K562 (cell line): ENCODE data around the gene ST6GALNAC2. TPM values are rescaled to one million over a fixed set of nuclear protein-coding genes. Genes with fewer than 3 reads are reported as not detected.

Source experiments
- ATAC-seq: fragments of 200-7000 bp; cut with Tn5 transposase; 3 replicates; pipeline ENCODE4 v1.9.1; 2020; ENCODE audit warnings: moderate library complexity
- BruUV-seq: library from RNA; stranded (reverse); fragments of 400-500 nt; replicated peaks from 2 replicates; lab custom pipeline; 2021; lab: Mats Ljungman, UMichigan
- CTCF ChIA-PET: fragments of 300-600 bp; formaldehyde crosslinking; extraction: SDS; loops from one replicate; lab custom pipeline; 2021; ENCODE audit warnings: low intra/inter-chr PET ratio; lab: Yijun Ruan, JAX
- POLR2A ChIA-PET: fragments of 300-600, 350-650 bp; sonication (Branson Sonifier 250); formaldehyde crosslinking; extraction: SDS; loops from one replicate; lab custom pipeline; 2021; ENCODE audit warnings: antibody characterized with exemption, inconsistent platforms; lab: Yijun Ruan, JAX
- DNase-seq, 4 experiments: peaks; one replicate each; pipeline versions ENCODE4 v3.0.0 to v3.0.0-alpha.2; 2011 to 2018; ENCODE audit warnings: low spot score in 3 of 4, mixed read lengths in 3 of 4; ENCODE audit errors: extremely low read depth in 1 of 4
- FAIRE-seq: peaks from 2 replicates; lab custom pipeline; 2011; peaks lifted over from hg19 to GRCh38; lab: Jason Lieb, UNC
- H2AFZ ChIP-seq: 2 replicates; pipeline ENCODE4 v1.6.0; 2011; ENCODE audit warnings: low read depth, low read length, control low read depth, inconsistent platforms
- H3K27ac ChIP-seq: fragments of 200-600 bp; 3 replicates; pipeline ENCODE4 v1.8.0; 2011; ENCODE audit warnings: low read depth, mild to moderate bottlenecking, control low read depth, inconsistent platforms, low read length, moderate library complexity, mixed read lengths; ENCODE audit errors: extremely low read depth
- H3K27me3 ChIP-seq, 2 experiments: fragments of 300-600 bp in 1 of 2; 2 replicates in 1 of 2; 3 replicates in 1 of 2; pipeline versions ENCODE4 v1.6.0 to v1.8.0; 2011; ENCODE audit warnings: inconsistent platforms in 2 of 2, low read length in 2 of 2, mild to moderate bottlenecking in 1 of 2, mixed read lengths in 1 of 2, moderate library complexity in 1 of 2; ENCODE audit not compliant: control insufficient read depth in 2 of 2, insufficient read depth in 2 of 2
- H3K36me3 ChIP-seq: fragments of 300-600 bp; 3 replicates; pipeline ENCODE4 v1.8.0; 2011; ENCODE audit warnings: mild to moderate bottlenecking, low read length, inconsistent platforms; ENCODE audit not compliant: control insufficient read depth, insufficient read depth
- H3K4me1 ChIP-seq, 2 experiments: fragments of 200-600 bp in 1 of 2; replicated peaks in 1 of 2; 2 replicates in 1 of 2; 3 replicates in 1 of 2; pipeline versions ENCODE4 v1.5.1 to v1.8.0; 2011; ENCODE audit warnings: inconsistent platforms in 2 of 2, low read length in 2 of 2, mild to moderate bottlenecking in 1 of 2, mixed read lengths in 1 of 2, moderate library complexity in 1 of 2; ENCODE audit not compliant: control insufficient read depth in 2 of 2, insufficient read depth in 2 of 2
- H3K4me2 ChIP-seq: 2 replicates; pipeline ENCODE4 v1.6.1; 2011; ENCODE audit warnings: low read length, control low read depth, inconsistent platforms, mixed read lengths; ENCODE audit not compliant: insufficient read depth
- H3K4me3 ChIP-seq: fragments of 200-600 bp; sonication (generic), shearing (Covaris generic); 2 replicates; pipeline ENCODE4 v1.5.1; 2016; ENCODE audit warnings: control low read depth, inconsistent platforms
- H3K79me2 ChIP-seq: fragments of 200-600 bp; 3 replicates; pipeline ENCODE4 v1.8.0; 2011; ENCODE audit warnings: low read length, inconsistent platforms; ENCODE audit not compliant: control insufficient read depth, insufficient read depth
- H3K9ac ChIP-seq, 2 experiments: 2 replicates each; pipeline versions ENCODE4 v1.6.0 to v1.6.1; 2011; ENCODE audit warnings: low read depth in 2 of 2, low read length in 2 of 2, control low read depth in 1 of 2, inconsistent platforms in 1 of 2, mild to moderate bottlenecking in 1 of 2, mixed read lengths in 1 of 2; ENCODE audit not compliant: insufficient read depth in 1 of 2
- H3K9me1 ChIP-seq: one replicate; pipeline ENCODE4 v1.6.0; 2011; ENCODE audit warnings: inconsistent platforms, mild to moderate bottlenecking, low read length, moderate library complexity; ENCODE audit not compliant: control insufficient read depth, insufficient read depth
- H3K9me3 ChIP-seq: replicated peaks from 2 replicates; pipeline ENCODE4 v1.5.1; 2011; ENCODE audit warnings: low read depth, low read length, inconsistent platforms; ENCODE audit not compliant: control insufficient read depth, insufficient read depth
- H4K20me1 ChIP-seq: replicated peaks from 2 replicates; pipeline ENCODE4 v1.6.1; 2011; ENCODE audit warnings: low read length, inconsistent platforms, mixed read lengths; ENCODE audit not compliant: control insufficient read depth, insufficient read depth
- BACH1 ChIP-seq: fragments of 200-800 bp; sonication (Bioruptor generic); IDR thresholded peaks from 2 replicates; pipeline ENCODE4 v1.6.1; 2016; ENCODE audit warnings: missing genetic modification characterization, missing compliant biosample characterization
- CHD2 ChIP-seq: IDR thresholded peaks from 2 replicates; pipeline ENCODE4 v1.6.1; 2011; ENCODE audit warnings: low read depth, low read length
- CLOCK ChIP-seq: fragments of 250-450 bp; sonication (Bioruptor Pico); IDR thresholded peaks from 2 replicates; pipeline ENCODE4 v1.4.0; 2020; ENCODE audit warnings: mild to moderate bottlenecking, moderate library complexity, borderline replicate concordance
- EWSR1 ChIP-seq: fragments of 450-650 bp; IDR thresholded peaks from 2 replicates; pipeline ENCODE4 v1.6.1; 2018; ENCODE audit warnings: borderline replicate concordance, mild to moderate bottlenecking, low read depth, moderate library complexity; ENCODE audit not compliant: partially characterized antibody
- IFI16 ChIP-seq: fragments of 250-450 bp; sonication (Bioruptor Pico); IDR thresholded peaks from 2 replicates; pipeline ENCODE4 v2.1.2; 2022; ENCODE audit warnings: mild to moderate bottlenecking, inconsistent platforms
- NR1H2 ChIP-seq: sonication (generic); formaldehyde crosslinking; IDR thresholded peaks from 2 replicates; pipeline ENCODE4 v1.4.0; 2020; ENCODE audit warnings: mild to moderate bottlenecking, missing genetic modification reagents
- RBM15 ChIP-seq: fragments of 200-400 bp; formaldehyde crosslinking; IDR thresholded peaks from 2 replicates; pipeline ENCODE4 v1.6.1; 2018; ENCODE audit warnings: mild to moderate bottlenecking, low read length, moderate library complexity; ENCODE audit not compliant: insufficient read depth
- THRAP3 ChIP-seq: fragments of 450-650 bp; IDR thresholded peaks from 2 replicates; pipeline ENCODE4 v1.6.1; 2016; ENCODE audit warnings: mild to moderate bottlenecking, inconsistent platforms, borderline replicate concordance
- XRCC5 ChIP-seq: fragments of 200-400 bp; formaldehyde crosslinking; IDR thresholded peaks from 2 replicates; pipeline ENCODE4 v1.6.1; 2017; ENCODE audit warnings: low read depth, mild to moderate bottlenecking, low read length
- WGBS: fragments of 100-300 bp; shearing (Covaris generic); methylation state at CpG from one replicate; pipeline ENCODE4 v1.1.6; 2016; ENCODE audit warnings: low coverage, mixed read lengths; ENCODE audit not compliant: insufficient coverage; ENCODE audit errors: missing lambda C conversion rate; 5-methylcytosine and 5-hydroxymethylcytosine counted together
- in situ Hi-C: fragments of 300-500 bp; cut with MboI; formaldehyde crosslinking; loops from 4 replicates; pipeline ENCODE4 v1.15.0; 2018; ENCODE audit warnings: inconsistent platforms, mixed read lengths
- intact Hi-C: fragments of 100-400 bp; cut with micrococcal nuclease; formaldehyde crosslinking; loops from 2 replicates; pipeline ENCODE4 v1.14.2; 2022
- polyA plus RNA-seq, 8 experiments: library from polyadenylated mRNA; depleted of rRNA in 4 of 8; stranded (reverse) in 5 of 8; unstranded in 3 of 8; fragments of >200 nt; fragmentation: Nextera tagmentation in 2 of 8; fragmentation: Illumina TruSeq in 1 of 8; extraction: Ambion mirVana in 2 of 8; extraction: Trizol in 1 of 8; gene quantifications; 2 replicates each; pipeline versions ENCODE4 v1.2.1 to v1.2.3, GENCODE V29; 2011 to 2014; ENCODE audit warnings: inconsistent platforms in 1 of 8, missing spikeins in 1 of 8
- total RNA-seq, 7 experiments: library from RNA; depleted of rRNA in 6 of 7; stranded (reverse); fragments of >200 nt in 6 of 7; fragmentation: Illumina TruSeq in 2 of 7; extraction: Trizol in 2 of 7; gene quantifications; 2 replicates each; pipeline versions ENCODE4 v1.2.1 to v1.2.3, GENCODE V29; 2011 to 2021; ENCODE audit warnings: low replicate concordance in 1 of 7

Gene ST6GALNAC2
- total and polyA plus RNA-seq, 9 of the 15 experiments (the other 6 are each of a cell fraction or from before 2014, with no cell fraction given): 0.18 TPM; not detected in 8

- DNase-seq: no peak
- in situ Hi-C loops: no loop called here
- no TSS peak for BruUV-seq
- no peak for ATAC-seq
- Histone ChIP-seq H3K27ac (no peak overlapping the region), H3K4me2 (no peak overlapping the region), H3K4me3 (no peak overlapping the region), H3K4me1 (peaks cover 5 to 8% of the 10 kb centered on the region in 2 experiments; a peak in 4 of 5 replicates), H3K9me1 (no peaks in the 10 kb centered on the region), H3K79me2 (no peaks in the 10 kb centered on the region)
- CTCF ChIA-PET: no interaction called here
- TF ChIP-seq XRCC5 (no peak), IFI16 (CRISPR knock-in tag) (no peak), RBM15 (no peak), CHD2 (no peak), EWSR1 (no peak), CLOCK (CRISPR knock-in tag) (no peak), THRAP3 (no peak), BACH1 (tag) (no peak), NR1H2 (CRISPR knock-in tag) (no peak)
- TF ChIP-seq, all 486 proteins: peak for 0
- no peak for FAIRE-seq
- WGBS: 74% methylated on average over 6 of the region's 6 CpGs
- no peak overlapping the region for H3K9ac ChIP-seq
- intact Hi-C loops: no loop called here
- no peaks in the 10 kb centered on the region for H4K20me1 ChIP-seq
- H3K9me3 ChIP-seq: no peaks in the 10 kb centered on the region
- no peaks in the 10 kb centered on the region for H3K27me3 ChIP-seq
- POLR2A ChIA-PET: interaction anchor here (0.8 to 4.3 kb wide), 13 partner anchors 9 to 102 kb away, joined by 3 to 33 read pairs (median 4); partner anchors contain the start of genes JMJD6 and METTL23
- H2AFZ ChIP-seq: no peak overlapping the region
- peaks cover 53% of the 10 kb centered on the region for H3K36me3 ChIP-seq
Measured at GRCh38 chr17:76625496-76625895, 39.8 kb upstream of the ST6GALNAC2 start.
